Panc1 (cell line): Measurements from ENCODE around the gene NFE2L3. TPM values are rescaled to one million over a fixed set of nuclear protein-coding genes. Genes with fewer than 3 reads are reported as not detected.
A peak's percentile ranks its signal among the peaks of the same experiment; 100 is the strongest.
"Not testable (repeated sequence)": the region's sequence is repeated elsewhere in the genome, so short reads cannot be mapped to it uniquely, and the experiment has no call there.

Source experiments
- ATAC-seq: fragments of 200-7000 bp; cut with Tn5 transposase; 2 replicates; pipeline ENCODE4 v1.9.1; 2020; ENCODE audit warnings: mild to moderate bottlenecking, moderate library complexity
- BruUV-seq: library from RNA; stranded (reverse); fragments of 400-500 nt; replicated peaks from 2 replicates; lab custom pipeline; 2021; lab: Mats Ljungman, UMichigan
- CTCF ChIA-PET: fragments of 300-600 bp; sonication (Branson Sonifier 250); formaldehyde crosslinking; loops from one replicate; lab custom pipeline; 2022; ENCODE audit warnings: antibody characterized with exemption; lab: Charles Lee
- POLR2A ChIA-PET: fragments of 300-600 bp; sonication (Branson Sonifier 250); formaldehyde crosslinking; loops from one replicate; lab custom pipeline; 2022; ENCODE audit warnings: antibody characterized with exemption; lab: Charles Lee
- DNase-seq: peaks from one replicate; pipeline ENCODE4 v3.0.0-alpha.2; 2010; ENCODE audit warnings: low read depth, low spot score
- H3K27ac ChIP-seq: 2 replicates; pipeline ENCODE4 v1.5.1; 2011; ENCODE audit warnings: mild to moderate bottlenecking, low read length, inconsistent platforms
- H3K27me3 ChIP-seq: fragments of 200-500 bp; sonication (Bioruptor generic); 2 replicates; pipeline ENCODE4 v1.6.0; 2014; ENCODE audit warnings: low read length, inconsistent platforms; ENCODE audit not compliant: control insufficient read depth, insufficient read depth
- H3K36me3 ChIP-seq: fragments of 200-500 bp; sonication (Bioruptor generic); 2 replicates; pipeline ENCODE4 v1.5.1; 2014; ENCODE audit warnings: inconsistent platforms, mild to moderate bottlenecking, low read length, moderate library complexity; ENCODE audit not compliant: control insufficient read depth, insufficient read depth
- H3K4me1 ChIP-seq: 2 replicates; pipeline ENCODE4 v1.5.1; 2011; ENCODE audit warnings: inconsistent platforms, mild to moderate bottlenecking, low read length, moderate library complexity; ENCODE audit not compliant: control insufficient read depth, insufficient read depth
- H3K4me3 ChIP-seq, 2 experiments: 2 replicates each; pipeline ENCODE4 v1.5.1; 2011 to 2012; ENCODE audit warnings: low read depth in 2 of 2, low read length in 2 of 2, mild to moderate bottlenecking in 2 of 2, inconsistent platforms in 1 of 2, moderate library complexity in 1 of 2
- H3K9me3 ChIP-seq: fragments of 200-500 bp; sonication (Bioruptor generic); 2 replicates; pipeline ENCODE4 v1.5.1; 2014; ENCODE audit warnings: low read depth, mild to moderate bottlenecking, inconsistent platforms, low read length, moderate library complexity; ENCODE audit not compliant: control insufficient read depth, insufficient read depth
- CTCF ChIP-seq: fragments of 450-650 bp; IDR thresholded peaks from 2 replicates; pipeline ENCODE4 v1.5.1; 2017; ENCODE audit warnings: mild to moderate bottlenecking
- POLR2AphosphoS5 ChIP-seq: IDR thresholded peaks from 2 replicates; pipeline ENCODE4 v1.6.1; 2012; ENCODE audit warnings: mild to moderate bottlenecking, low read depth, low read length, moderate library complexity
- REST ChIP-seq, 2 experiments: IDR thresholded peaks; 2 replicates each; pipeline ENCODE4 v1.6.1; 2011 to 2012; ENCODE audit warnings: low read depth in 2 of 2, control low read depth in 1 of 2, low read length in 1 of 2, mild to moderate bottlenecking in 1 of 2, moderate library complexity in 1 of 2; ENCODE audit not compliant: insufficient read depth in 1 of 2
- SIN3A ChIP-seq: IDR thresholded peaks from 2 replicates; pipeline ENCODE4 v1.6.1; 2012; ENCODE audit warnings: low read depth, mild to moderate bottlenecking, low read length, moderate library complexity, borderline replicate concordance; ENCODE audit not compliant: insufficient read depth
- TCF7L2 ChIP-seq: IDR thresholded peaks from 2 replicates; pipeline ENCODE4 v1.6.1; 2011; ENCODE audit warnings: mild to moderate bottlenecking, low read depth, low read length, inconsistent platforms
- in situ Hi-C: cut with HindIII; loops from 2 replicates; pipeline ENCODE4 v1.10.0; 2016; ENCODE audit warnings: low sequenced_read_pairs, low pct_unique_long_range_greater_than_20kb
- intact Hi-C: fragments of 100-400 bp; cut with micrococcal nuclease; formaldehyde crosslinking; loops from one replicate; pipeline ENCODE4 v1.10.0; 2022; ENCODE audit not compliant: unreplicated experiment
- total RNA-seq: library from RNA; stranded (reverse); gene quantifications from one replicate; pipeline ENCODE4 v1.2.1, GENCODE V29; 2021; ENCODE audit not compliant: unreplicated experiment

The NFE2L3 gene
- total RNA-seq, 1 experiment from 2014 or later: 78.5 TPM

GRCh38 chr7:26162431-26162830 lies 10.4 kb downstream of the NFE2L3 start:
- ATAC-seq: no peak
- H3K4me3 ChIP-seq: no peak overlapping the region
- H3K27ac ChIP-seq: peak overlapping the region; percentile 32; the same call in 1 of the 2 replicates
- H3K27me3 ChIP-seq: no peaks in the 10 kb centered on the region
- peaks cover 57% of the 10 kb centered on the region for H3K4me1 ChIP-seq
- CTCF ChIA-PET: no interaction called here
- DNase-seq: no peak
- POLR2A ChIA-PET: no interaction called here
- in situ Hi-C loops: no loop called here
- no TSS peak for BruUV-seq
- TF ChIP-seq CTCF: no peak
- TF ChIP-seq POLR2AphosphoS5: no peak
- TF ChIP-seq SIN3A: no peak
- no peak for TF ChIP-seq REST (IDR thresholded peaks at IDR 0.05; ENCODE audit: insufficient read depth in 1 of 2, low read depth in 2 of 2, low read length in 1 of 2)
- TF ChIP-seq TCF7L2: no peak
- no peaks in the 10 kb centered on the region for H3K9me3 ChIP-seq
- intact Hi-C loops: no loop called here
- no peaks in the 10 kb centered on the region for H3K36me3 ChIP-seq

GRCh38 chr7:26163804-26164203 lies 11.8 kb downstream of the NFE2L3 start:
- H3K27ac ChIP-seq, ATAC-seq, intact Hi-C loops, POLR2A ChIA-PET, in situ Hi-C loops, H3K36me3 ChIP-seq, DNase-seq, H3K27me3 ChIP-seq, H3K9me3 ChIP-seq, BruUV-seq, H3K4me3 ChIP-seq, CTCF ChIA-PET: not testable (repeated sequence)
- H3K4me1 ChIP-seq: peaks cover 43% of the 10 kb centered on the region

- H3K27me3 ChIP-seq: no peaks in the 10 kb centered on the region
- TF ChIP-seq CTCF (no peak), TCF7L2 (no peak), SIN3A (no peak), REST (IDR thresholded peaks at IDR 0.05; ENCODE audit: insufficient read depth in 1 of 2, low read depth in 2 of 2, low read length in 1 of 2) (no peak), POLR2AphosphoS5 (no peak)
- in situ Hi-C loops: no loop called here
- peaks cover 21% of the 10 kb centered on the region for H3K4me1 ChIP-seq
- no peaks in the 10 kb centered on the region for H3K9me3 ChIP-seq
- intact Hi-C loops: no loop called here
- peak overlapping the region; percentile 51; the same call in 1 of the 2 replicates for H3K27ac ChIP-seq
- H3K36me3 ChIP-seq: no peaks in the 10 kb centered on the region
- ChIA-PET CTCF (interaction anchor here (0.6 kb wide), 1 partner anchor 64 kb away, joined by 3 read pairs; no protein-coding TSS in a partner anchor), POLR2A (interaction anchor here (0.6 kb wide), 1 partner anchor 17 kb away, joined by 4 read pairs; no protein-coding TSS in a partner anchor)
- H3K4me3 ChIP-seq: no peak overlapping the region
- no peak for DNase-seq
- no TSS peak for BruUV-seq
- ATAC-seq: peak; percentile 22; the same call in 1 of the 2 replicates
Observed at GRCh38 chr7:26165950-26166683, 14.1 kb downstream of the NFE2L3 start.
